GM19452 (cell line): Measurements from ENCODE around the gene GPR137B.

ENCODE experiments used
- ATAC-seq: cut with Tn5 transposase; IDR thresholded peaks from one replicate; pipeline ENCODE4 v1.9.1; 2021; ENCODE audit not compliant: unreplicated experiment

The GPR137B gene, protein sequence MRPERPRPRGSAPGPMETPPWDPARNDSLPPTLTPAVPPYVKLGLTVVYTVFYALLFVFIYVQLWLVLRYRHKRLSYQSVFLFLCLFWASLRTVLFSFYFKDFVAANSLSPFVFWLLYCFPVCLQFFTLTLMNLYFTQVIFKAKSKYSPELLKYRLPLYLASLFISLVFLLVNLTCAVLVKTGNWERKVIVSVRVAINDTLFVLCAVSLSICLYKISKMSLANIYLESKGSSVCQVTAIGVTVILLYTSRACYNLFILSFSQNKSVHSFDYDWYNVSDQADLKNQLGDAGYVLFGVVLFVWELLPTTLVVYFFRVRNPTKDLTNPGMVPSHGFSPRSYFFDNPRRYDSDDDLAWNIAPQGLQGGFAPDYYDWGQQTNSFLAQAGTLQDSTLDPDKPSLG

DNA sequence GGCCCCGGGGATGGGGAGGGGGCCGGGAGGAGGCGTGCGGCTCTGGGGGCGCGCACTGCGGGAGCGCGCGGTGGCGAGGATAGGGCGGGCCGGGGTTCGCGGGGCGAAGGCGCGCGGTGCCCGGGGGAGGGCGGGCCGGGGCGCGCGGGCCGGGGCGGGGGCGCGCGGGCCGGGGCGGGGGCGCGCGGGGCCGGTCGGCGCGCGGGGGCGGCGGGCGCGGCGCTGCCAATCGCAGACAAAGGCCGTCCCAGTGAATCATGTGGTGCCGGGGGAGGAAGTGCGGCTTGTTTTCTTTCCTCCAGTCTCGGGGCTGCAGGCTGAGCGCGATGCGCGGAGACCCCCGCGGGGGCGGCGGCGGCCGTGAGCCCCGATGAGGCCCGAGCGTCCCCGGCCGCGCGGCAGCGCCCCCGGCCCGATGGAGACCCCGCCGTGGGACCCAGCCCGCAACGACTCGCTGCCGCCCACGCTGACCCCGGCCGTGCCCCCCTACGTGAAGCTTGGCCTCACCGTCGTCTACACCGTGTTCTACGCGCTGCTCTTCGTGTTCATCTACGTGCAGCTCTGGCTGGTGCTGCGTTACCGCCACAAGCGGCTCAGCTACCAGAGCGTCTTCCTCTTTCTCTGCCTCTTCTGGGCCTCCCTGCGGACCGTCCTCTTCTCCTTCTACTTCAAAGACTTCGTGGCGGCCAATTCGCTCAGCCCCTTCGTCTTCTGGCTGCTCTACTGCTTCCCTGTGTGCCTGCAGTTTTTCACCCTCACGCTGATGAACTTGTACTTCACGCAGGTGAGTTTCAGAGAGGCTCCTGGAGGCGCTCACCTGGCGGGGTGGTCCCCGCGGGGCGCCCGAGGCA, at the start of gene GPR137B:
Gene GPR137B (plus strand): TSS at position 287 of the 851 bp plus-strand sequence. CDS start 84 bp downstream, at position 371.
- peak; percentile 40 for ATAC-seq

DNA sequence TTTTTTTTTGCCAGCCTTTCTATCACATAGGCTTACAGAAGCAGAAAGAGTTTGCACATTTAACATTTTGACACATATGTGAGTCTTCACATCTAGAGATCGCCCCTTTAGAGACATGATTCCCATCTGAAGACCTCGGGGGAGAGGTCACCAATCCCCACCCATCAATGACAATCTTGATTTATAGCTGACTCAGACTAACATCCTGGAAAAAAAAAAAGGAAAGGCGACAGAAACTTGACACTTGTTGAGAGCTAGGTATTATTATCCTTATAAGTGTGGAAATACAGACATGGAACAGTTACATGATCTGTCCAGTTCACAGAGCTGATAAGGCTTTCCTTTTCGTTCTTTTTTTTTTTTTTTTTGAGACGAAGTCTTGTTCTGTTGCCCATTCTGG, 49.4 kb upstream of the GPR137B start:
- no peak for ATAC-seq

DNA sequence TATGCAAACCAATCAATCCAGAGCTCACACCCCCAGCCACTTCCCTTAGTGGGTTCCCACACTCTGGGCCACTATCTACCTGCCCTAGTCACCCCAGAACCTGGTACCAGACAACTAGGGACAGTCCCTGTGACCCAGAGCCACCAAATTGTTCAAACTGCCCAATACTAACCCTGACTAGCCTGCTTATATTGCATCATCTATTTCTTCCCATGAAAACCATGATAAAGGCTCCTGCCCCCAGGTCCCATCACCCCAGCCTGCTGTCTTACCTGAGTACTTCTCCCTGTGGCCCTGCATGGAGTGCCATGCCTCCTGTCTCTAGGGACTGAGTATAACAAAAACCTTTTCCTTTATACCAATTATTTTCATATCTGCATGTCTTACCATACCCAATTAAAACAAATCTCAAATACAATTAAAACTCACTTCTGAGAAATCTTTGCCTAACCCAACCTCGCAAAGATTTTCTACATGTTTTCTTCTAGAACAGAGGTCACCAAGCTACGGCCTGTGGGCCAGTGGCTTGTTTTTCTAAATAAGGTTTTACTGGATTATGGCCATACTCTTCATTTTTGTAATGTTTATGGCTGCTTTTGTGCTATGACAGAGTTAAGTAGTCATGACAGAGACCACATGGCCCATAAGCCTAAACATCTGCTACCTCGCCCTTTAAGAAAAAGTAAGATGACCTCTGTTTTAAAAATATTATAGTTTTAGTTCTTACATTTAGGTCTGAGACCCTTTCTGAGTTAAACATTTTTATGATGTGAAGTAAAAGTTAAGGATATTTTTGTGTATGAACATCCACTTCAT, 46.4 kb upstream of the GPR137B start:
- ATAC-seq, result no peak

DNA sequence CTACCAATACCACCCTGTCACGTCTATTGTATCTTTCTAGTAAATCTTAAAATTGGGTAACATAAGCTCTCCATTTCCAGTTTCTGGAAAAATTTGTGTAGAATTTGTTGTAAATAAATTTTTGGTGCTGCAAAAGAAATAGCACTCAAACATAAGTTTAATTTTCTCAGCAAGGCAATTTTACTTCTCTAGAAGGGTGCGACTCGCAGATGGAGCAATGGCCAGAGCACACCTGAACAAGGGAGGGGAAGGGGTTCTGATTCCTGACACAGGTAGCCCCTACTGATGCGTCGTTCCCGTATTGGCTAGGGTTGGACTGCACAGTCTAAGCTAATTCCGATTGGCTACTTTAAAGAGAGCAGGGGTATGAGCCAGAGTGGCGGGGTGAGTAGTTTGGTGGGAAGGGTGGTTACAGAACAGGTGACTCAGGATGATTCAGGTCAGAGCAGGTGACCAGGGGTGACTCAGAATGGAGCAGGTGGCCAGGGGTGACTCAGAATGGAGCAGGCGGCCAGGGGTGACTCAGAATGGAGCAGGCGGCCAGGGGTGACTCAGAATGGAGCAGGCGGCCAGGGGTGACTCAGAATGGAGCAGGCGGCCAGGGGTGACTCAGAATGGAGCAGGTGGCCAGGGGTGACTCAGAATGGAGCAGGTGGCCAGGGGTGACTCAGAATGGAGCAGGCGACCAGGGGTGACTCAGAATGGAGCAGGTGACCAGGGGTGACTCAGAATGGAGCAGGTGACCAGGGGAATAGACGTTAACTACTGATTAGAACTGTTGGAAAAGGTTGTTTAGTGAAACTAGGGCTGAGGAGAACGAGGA, 45.5 kb upstream of the GPR137B start:
- ATAC-seq, result peak; percentile 47

DNA sequence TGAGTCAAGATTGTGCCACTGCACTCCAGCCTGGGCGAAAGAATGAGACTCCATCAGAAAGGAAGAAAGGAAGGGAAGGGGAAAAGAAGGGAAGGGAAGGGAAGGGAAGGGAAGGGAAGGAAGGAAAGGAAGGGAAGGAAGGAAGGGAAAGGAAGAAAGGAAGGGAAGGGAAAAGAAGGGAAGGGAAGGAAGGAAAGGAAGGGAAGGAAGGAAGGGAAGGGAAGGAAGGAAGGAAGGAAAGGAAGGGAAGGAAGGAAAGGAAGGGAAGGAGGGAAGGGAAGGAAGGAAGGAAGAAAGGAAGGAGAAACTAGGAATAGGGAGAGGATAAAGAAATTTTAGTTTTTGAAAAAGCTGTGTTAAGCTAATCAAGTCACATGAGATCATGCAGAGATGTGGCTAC, 44.1 kb upstream of the GPR137B start:
- no peak for ATAC-seq

DNA sequence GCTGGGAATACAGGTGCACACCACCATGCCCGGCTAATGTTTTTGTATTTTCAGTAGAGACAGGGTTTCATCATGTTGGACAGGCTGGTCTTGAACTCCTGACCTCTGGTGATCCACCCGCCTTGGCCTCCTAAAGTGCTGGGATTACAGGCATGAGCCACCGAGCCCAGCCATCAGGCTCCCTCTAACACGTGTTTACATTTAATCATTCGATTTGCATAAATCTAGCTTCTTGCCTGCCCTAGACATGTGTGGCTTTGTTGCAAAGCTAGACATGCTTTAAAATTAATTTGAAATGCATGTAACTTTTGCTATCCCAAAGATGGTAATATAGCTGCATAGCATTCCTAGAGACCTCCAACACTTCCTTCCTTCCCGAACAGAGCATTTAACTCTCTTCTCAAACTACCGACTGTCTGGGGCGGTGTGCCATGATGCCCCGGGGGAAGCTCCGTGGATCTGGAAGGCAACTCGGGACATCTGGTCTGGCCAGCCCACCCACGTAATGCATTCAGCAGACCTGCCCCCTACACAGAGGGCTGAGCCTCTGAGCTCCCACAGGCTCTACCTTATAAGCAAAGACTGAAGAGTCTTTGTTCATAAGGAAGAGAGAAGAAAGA, 42.9 kb upstream of the GPR137B start:
- ATAC-seq, result no peak

DNA sequence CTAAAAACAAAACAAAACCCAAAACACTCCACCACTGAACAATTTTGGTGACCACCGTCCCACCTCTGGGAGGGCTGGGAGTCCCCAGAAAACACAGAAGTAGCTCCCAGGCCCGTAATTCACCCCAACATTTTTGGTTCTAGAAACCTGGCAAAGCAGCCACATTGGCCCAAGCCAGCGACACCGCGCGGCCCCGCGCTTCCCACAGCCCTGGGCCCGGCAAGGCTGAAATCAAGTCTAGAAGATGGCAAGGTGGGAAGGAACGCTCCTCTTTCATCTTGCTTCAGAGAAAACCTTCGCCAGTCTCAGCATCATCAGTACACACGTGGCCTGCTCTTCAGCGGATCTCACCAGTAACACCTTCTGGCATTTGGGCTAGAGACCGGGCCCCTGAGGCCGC, 41.5 kb upstream of the GPR137B start:
- no peak for ATAC-seq

DNA sequence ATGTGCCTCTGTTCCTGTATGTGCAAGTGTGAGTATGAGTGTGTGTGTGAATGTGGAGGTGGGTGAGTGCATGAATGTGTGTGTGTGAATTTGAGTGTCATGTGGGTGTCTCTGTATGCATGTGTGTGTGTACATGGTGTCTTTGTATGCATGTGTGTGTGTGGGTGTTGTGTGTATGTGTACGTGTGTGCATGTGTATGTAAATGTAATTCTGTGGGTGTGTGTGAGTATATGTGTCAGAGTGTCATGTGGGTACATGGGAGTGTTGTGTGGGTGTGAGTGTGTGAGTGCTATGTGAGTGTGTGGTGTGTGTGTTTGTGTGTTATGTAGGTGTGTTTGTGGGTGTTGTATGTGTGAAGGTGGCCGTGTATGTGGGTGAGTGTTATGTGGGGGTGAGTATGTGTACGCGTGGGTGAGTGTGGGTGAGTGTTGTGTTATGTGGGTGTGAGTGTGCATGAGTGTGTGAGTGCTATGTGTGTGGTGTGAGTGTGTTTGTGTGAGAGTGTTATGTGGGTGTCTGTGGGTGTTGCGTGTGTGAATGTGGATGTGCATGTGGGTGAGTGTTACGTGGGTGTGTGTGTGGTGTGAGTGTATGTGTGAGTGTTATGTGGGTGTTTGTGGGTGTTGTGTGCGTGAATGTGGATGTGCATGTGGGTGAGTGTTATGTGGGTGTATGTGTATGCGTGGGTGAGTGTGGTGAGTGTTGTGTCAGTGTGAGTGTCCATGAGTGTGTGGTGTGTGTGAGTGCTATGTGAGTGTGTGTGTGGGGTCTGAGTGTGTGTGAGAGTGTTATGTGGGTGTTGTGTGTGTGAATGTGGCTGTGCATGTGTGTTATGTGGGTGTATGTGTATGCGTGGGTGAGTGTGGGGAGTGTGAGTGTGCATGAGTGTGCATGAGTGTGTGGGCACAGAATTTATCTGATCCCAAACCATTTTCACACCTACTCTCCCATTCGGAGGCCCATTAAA, 40.8 kb upstream of the GPR137B start:
- ATAC-seq, result no peak

DNA sequence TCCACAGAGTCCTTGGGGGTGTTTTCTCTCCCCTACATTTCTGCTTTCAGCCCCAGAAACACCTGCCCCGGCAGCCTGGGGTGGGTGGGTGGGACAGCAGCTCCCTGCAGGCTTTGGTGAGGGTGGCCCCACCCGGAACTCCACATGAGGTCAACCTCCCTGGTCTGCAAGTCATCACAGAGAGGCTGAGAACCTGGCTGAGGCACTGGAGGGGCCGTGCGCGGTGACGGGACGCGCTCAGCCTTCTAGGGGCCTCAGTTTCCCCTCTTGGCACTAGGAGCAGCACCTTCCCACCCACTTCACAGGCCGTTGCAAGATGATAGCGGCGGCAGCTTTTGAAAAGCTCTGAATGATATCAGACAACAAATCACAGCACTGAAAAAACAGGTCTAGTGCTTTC, 39.7 kb upstream of the GPR137B start:
- ATAC-seq, result no peak

DNA sequence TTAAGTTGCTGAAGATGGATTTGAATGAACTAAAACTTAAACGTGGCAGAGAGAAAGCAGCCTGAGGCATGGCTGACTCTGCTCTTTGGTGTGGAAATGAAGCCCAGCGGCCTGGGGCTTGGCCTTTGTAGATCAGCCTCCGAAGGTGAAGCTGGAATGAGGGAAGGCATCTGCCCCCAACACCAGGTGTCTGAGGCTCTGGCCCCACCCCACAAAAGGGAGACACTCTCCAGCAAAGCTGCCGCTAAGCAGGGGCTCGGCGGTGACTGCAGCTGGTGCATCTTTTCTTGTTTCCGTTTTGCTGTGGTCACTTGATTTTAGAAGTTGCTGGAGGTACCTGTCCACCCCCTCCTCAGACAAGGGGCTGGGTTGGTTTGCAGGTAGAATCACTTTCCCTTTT, 39.3 kb upstream of the GPR137B start:
- ATAC-seq, result no peak

DNA sequence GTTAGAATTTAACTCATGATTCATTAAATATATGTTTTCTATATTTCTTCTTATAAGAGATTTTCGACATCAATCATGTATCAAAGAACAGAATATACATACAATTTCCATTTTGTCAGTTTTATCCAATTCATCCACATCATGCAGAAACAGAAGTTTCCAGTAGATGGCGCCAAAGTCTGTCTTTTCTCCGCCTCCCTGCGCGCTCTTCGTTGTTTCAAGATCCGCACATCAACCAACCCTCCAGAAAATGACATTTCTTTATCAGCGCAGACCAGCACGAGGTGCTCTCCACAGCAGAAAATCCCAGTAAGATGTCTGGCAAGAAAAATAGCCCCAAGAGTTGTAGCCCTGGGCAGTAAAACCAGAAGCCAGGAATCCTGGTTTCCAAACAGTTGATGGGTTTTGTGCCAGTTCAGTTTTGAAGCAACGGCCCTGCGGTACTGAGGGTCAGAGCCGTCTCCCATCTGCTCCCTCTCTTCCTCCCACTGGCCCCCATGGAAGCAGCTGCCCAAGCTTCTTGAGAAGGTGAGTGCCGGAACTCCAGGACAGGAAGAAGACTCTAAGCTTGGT, 38.6 kb upstream of the GPR137B start:
- no peak for ATAC-seq

DNA sequence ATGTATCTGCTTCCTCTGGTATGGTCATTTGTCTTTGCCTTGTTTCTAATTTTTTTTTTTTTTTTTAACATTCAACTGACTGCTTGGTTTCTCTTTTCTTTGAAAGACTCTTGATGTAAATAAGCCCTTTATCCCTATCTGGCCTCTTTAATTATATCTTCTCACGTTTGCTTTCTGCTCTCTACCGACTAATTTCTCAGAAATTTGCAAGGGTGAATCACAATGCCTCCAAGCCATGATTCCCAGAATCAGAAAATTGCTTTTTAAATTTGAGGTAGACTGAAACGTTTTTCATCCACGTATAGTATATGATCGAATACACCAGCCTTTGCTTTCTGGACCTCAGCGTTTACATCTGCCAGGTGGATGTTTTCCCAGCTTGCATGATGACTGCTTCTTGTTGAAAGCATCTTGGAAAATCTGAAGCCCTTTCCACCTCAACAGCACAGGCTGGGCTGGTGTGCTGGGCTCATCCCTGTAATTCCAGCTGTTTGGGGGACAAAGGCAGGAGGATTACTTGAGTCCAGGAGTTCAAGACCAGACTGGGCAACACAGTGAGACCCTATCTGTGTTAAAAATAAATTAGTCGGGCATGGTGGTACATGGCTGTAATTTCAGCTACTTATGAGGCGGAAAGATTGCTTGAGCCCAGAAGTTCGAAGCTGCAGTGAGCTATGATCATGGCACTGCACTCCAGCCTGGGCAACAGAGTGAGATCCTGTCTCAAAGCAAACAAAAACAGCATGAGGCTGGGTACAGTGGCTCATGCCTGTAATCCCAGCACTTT, 35.0 kb upstream of the GPR137B start:
- no peak for ATAC-seq

DNA sequence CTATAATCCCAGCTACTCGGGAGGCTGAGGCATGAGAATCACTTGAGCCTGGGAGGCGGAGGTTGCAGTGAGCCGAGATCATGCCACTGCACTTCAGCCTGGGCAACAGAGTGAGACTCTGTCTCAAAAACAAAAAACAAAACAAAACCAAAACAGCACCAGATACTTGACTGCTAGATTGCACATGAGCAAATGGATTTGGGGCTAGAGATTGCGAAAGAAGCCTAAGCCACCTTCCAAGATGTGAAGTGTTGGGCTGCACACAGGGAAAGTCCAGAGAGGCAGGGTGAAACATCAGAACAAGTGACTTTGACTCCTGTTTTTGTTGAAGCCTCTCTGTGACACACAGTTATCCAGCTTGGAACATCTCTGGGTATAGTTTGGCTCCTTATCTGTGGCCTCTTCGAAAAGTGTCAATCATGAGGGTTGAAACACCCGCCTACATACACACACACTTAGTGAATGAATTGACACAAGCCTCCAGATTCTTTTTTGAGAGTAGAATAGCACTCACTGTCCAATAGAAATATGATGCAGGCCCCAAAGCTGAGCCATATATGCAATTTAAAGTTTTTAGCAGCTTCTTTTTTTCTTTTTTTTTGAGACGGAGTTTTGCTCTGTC, 34.2 kb upstream of the GPR137B start:
- no peak for ATAC-seq

DNA sequence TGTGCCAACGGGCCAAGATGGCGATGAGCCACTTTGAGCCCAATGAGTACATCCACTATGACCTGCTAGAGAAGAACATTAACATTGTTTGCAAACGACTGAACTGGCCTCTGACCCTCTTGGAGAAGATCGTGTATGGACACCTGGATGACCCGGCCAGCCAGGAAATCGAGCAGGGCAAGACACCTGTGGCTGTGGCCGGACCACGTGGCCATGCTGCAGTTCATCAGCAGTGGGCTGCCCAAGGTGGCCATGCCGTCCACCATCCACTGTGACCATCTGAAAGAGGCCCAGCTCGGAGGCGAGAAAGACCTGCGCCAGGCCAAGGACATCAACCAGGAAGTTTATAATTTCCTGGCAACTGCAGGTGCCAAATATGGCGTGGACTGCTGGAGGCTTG, 32.2 kb upstream of the GPR137B start:
- ATAC-seq, result no peak

DNA sequence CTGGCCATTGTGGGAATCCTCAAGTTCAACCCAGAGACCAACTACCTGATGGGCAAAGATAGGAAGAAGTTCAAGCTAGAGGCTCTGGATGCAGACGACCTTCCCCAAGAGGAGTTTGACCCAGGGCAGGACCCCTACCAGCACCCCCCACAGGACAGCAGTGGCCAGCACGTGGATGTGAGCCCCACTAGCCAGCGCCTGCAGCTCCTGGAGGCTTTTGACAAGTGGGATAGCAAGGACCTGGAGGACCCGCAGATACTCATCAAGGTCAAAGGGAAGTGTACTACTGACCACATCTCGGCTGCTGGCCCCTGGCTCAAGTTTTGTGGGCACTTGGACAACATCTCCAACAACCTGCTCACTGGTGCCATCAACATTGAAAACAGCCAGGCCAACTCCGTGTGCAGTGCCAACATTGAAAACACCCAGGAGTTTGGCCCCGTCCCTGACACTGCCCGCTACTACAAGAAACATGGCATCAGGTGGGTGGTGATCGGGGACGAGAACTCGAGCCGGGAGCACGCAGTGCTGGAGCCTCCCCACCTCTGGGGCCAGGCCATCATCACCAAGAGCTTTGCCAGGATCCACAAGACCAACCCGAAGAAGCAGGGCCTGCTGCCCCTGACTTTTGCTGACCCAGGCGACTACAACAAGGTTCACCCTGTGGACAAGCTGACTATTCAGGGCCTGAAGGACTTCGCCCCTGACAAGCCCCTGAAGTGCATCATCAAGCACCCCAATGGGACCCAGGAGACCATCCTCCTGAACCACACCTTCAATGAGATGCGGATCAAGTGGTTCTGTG, 30.6 kb upstream of the GPR137B start:
- ATAC-seq, result no peak

DNA sequence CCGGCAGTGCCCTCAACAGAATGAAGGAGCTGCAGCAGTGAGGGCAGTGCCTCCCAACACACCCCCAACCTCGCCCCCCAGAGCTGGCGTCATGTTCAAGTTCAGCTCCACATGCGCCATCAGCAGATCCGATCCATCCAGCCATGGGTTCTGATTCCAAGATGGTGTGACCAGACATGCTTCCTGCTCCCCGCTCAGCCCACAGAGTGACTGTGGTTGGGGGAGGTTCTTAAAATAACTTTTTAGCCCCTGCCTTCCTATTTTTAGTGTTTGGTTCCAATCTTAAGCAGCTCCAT, 30.1 kb upstream of the GPR137B start:
- no peak for ATAC-seq
